GM19240 (cell line): ENCODE results near the gene PRRT1B.
"Not testable (repeated sequence)": the region's sequence is repeated elsewhere in the genome, so short reads cannot be mapped to it uniquely, and the experiment has no call there.

Experiments used
- DNase-seq: peaks from one replicate; pipeline ENCODE4 v3.0.0; 2011; ENCODE audit warnings: low spot score; ENCODE audit not compliant: insufficient read length

The PRRT1B gene

GRCh38 chr9:131545003-131545785, at the start of gene PRRT1B:
TSS of gene PRRT1B (plus strand) at chr9:131545523. CDS start at chr9:131545616, 93 bp downstream.
- DNase-seq, result no peak

GRCh38 chr9:131495785-131496184, 49.5 kb upstream of the PRRT1B start:
- DNase-seq, result no peak

- no peak for DNase-seq
Measured at GRCh38 chr9:131496844-131497405, 48.4 kb upstream of the PRRT1B start.

- DNase-seq, result no peak
Measured at GRCh38 chr9:131499254-131499767, 46.0 kb upstream of the PRRT1B start.

- DNase-seq, result no peak
Measured at GRCh38 chr9:131500377-131500776, 44.9 kb upstream of the PRRT1B start.

GRCh38 chr9:131500939-131501541, 44.3 kb upstream of the PRRT1B start:
- no peak for DNase-seq

- DNase-seq, result peak; percentile 98
Measured at GRCh38 chr9:131502781-131503625, 42.3 kb upstream of the PRRT1B start, which contains the start of gene POMT1. TSS of gene POMT1 (plus strand) at chr9:131502918. CDS start at chr9:131504219, 1,301 bp downstream.

- no peak for DNase-seq
Measured at GRCh38 chr9:131503626-131504465, 41.5 kb upstream of the PRRT1B start.

- DNase-seq, result no peak
Measured at GRCh38 chr9:131505012-131505411, 40.3 kb upstream of the PRRT1B start.

- no peak for DNase-seq
Measured at GRCh38 chr9:131511416-131511815, 33.9 kb upstream of the PRRT1B start.

- no peak for DNase-seq
Measured at GRCh38 chr9:131511880-131512279, 33.4 kb upstream of the PRRT1B start.

- DNase-seq, result no peak
Measured at GRCh38 chr9:131513177-131513576, 32.1 kb upstream of the PRRT1B start.

- DNase-seq, result not testable (repeated sequence)
Measured at GRCh38 chr9:131515559-131516031, 29.7 kb upstream of the PRRT1B start.

GRCh38 chr9:131516100-131516499, 29.2 kb upstream of the PRRT1B start:
- DNase-seq, result no peak

GRCh38 chr9:131516930-131517329, 28.4 kb upstream of the PRRT1B start:
- DNase-seq, result no peak

GRCh38 chr9:131517761-131518190, 27.5 kb upstream of the PRRT1B start:
- no peak for DNase-seq

GRCh38 chr9:131518553-131518952, 26.8 kb upstream of the PRRT1B start:
- DNase-seq, result no peak

GRCh38 chr9:131520503-131520902, 24.8 kb upstream of the PRRT1B start:
- DNase-seq, result no peak

- no peak for DNase-seq
Measured at GRCh38 chr9:131521203-131521602, 24.1 kb upstream of the PRRT1B start.

- DNase-seq, result no peak
Measured at GRCh38 chr9:131521822-131522221, 23.5 kb upstream of the PRRT1B start.
